H7 (cell line): ENCODE data around the gene STARD3. TPM values are rescaled to one million over a fixed set of nuclear protein-coding genes. Genes with fewer than 3 reads are reported as not detected.

Source experiments
- DNase-seq: peaks from one replicate; pipeline ENCODE4 v3.0.0; 2012
- H3K27me3 ChIP-seq: 2 replicates; pipeline ENCODE4 v1.6.0; 2011; ENCODE audit warnings: mild to moderate bottlenecking, low read length; ENCODE audit not compliant: control insufficient read depth, insufficient read depth
- H3K36me3 ChIP-seq: replicated peaks from 2 replicates; pipeline ENCODE4 v1.5.1; 2011; ENCODE audit warnings: low read length; ENCODE audit not compliant: control insufficient read depth, insufficient read depth
- H3K4me3 ChIP-seq: 2 replicates; pipeline ENCODE4 v1.5.1; 2011; ENCODE audit warnings: low read depth, mild to moderate bottlenecking, control low read depth, low read length, moderate library complexity; ENCODE audit not compliant: insufficient read depth
- total RNA-seq: library from RNA; depleted of rRNA; stranded (reverse); fragments of >200 nt; shearing (Covaris generic); gene quantifications from 2 replicates; pipeline ENCODE4 v1.2.3, GENCODE V29; 2014

The STARD3 gene
- total RNA-seq, 1 experiment from 2014 or later, result 55.6 TPM

GRCh38 chr17:39671651-39672521 is 34.9 kb downstream of the STARD3 start:
- Histone ChIP-seq H3K4me3 (no peak overlapping the region), H3K36me3 (no peaks in the 10 kb centered on the region), H3K27me3 (peaks cover 22% of the 10 kb centered on the region)
- peak; percentile 97 for DNase-seq

GRCh38 chr17:39672522-39673334 is 35.8 kb downstream of the STARD3 start:
- H3K27me3 ChIP-seq, result peaks cover 14% of the 10 kb centered on the region
- no peak overlapping the region for H3K4me3 ChIP-seq

GRCh38 chr17:39673335-39674081 is 36.6 kb downstream of the STARD3 start:
- Histone ChIP-seq H3K4me3 (no peak overlapping the region), H3K27me3 (peaks cover 6% of the 10 kb centered on the region), H3K36me3 (no peaks in the 10 kb centered on the region; the same call in 1 of the 2 replicates)
- DNase-seq, result no peak

More at GRCh38 chr17:39672522-39673334, 35.8 kb downstream of the STARD3 start:
- DNase-seq, result no peak
- H3K36me3 ChIP-seq, result no peaks in the 10 kb centered on the region; the same call in 1 of the 2 replicates

GRCh38 chr17:39674179-39674578 is 37.2 kb downstream of the STARD3 start:
- H3K4me3 ChIP-seq, result no peak overlapping the region
- no peaks in the 10 kb centered on the region; the same call in 1 of the 2 replicates for H3K36me3 ChIP-seq
- H3K27me3 ChIP-seq, result peaks cover 2% of the 10 kb centered on the region; the same call in 1 of the 2 replicates
- no peak for DNase-seq

- DNase-seq, result no peak
Measured at GRCh38 chr17:39674702-39675389, 37.9 kb downstream of the STARD3 start.

GRCh38 chr17:39675390-39676082 is 38.6 kb downstream of the STARD3 start:
- no peak overlapping the region for H3K4me3 ChIP-seq
- H3K36me3 ChIP-seq, result no peaks in the 10 kb centered on the region; the same call in 1 of the 2 replicates
- no peaks in the 10 kb centered on the region; the same call in 1 of the 2 replicates for H3K27me3 ChIP-seq
- no peak for DNase-seq

More at GRCh38 chr17:39674702-39675389, 37.9 kb downstream of the STARD3 start:
- Histone ChIP-seq H3K36me3 (no peaks in the 10 kb centered on the region; the same call in 1 of the 2 replicates), H3K4me3 (no peak overlapping the region), H3K27me3 (no peaks in the 10 kb centered on the region; the same call in 1 of the 2 replicates)

GRCh38 chr17:39676198-39676819 is 39.4 kb downstream of the STARD3 start:
- H3K27me3 ChIP-seq, result no peaks in the 10 kb centered on the region; the same call in 1 of the 2 replicates
- no peak for DNase-seq
- no peak overlapping the region for H3K4me3 ChIP-seq

GRCh38 chr17:39677072-39677471 is 40.1 kb downstream of the STARD3 start:
- Histone ChIP-seq H3K27me3 (no peaks in the 10 kb centered on the region), H3K4me3 (no peak overlapping the region), H3K36me3 (no peaks in the 10 kb centered on the region; the same call in 1 of the 2 replicates)
- DNase-seq, result no peak

More at GRCh38 chr17:39676198-39676819, 39.4 kb downstream of the STARD3 start:
- no peaks in the 10 kb centered on the region; the same call in 1 of the 2 replicates for H3K36me3 ChIP-seq

GRCh38 chr17:39677542-39678339 is 40.8 kb downstream of the STARD3 start:
- Histone ChIP-seq H3K36me3 (no peaks in the 10 kb centered on the region; the same call in 1 of the 2 replicates), H3K4me3 (no peak overlapping the region), H3K27me3 (no peaks in the 10 kb centered on the region)
- no peak for DNase-seq

GRCh38 chr17:39678340-39679116 is 41.6 kb downstream of the STARD3 start:
- Histone ChIP-seq H3K27me3 (no peaks in the 10 kb centered on the region), H3K4me3 (no peak overlapping the region), H3K36me3 (no peaks in the 10 kb centered on the region; the same call in 1 of the 2 replicates)
- no peak for DNase-seq

GRCh38 chr17:39679521-39680192 is 42.7 kb downstream of the STARD3 start:
- no peak overlapping the region for H3K4me3 ChIP-seq
- DNase-seq, result no peak
- H3K27me3 ChIP-seq, result no peaks in the 10 kb centered on the region
- no peaks in the 10 kb centered on the region; the same call in 1 of the 2 replicates for H3K36me3 ChIP-seq
